GM18498 (cell line): ENCODE data around the gene C4orf36.

Source experiments
- ATAC-seq: cut with Tn5 transposase; IDR thresholded peaks from one replicate; pipeline ENCODE4 v1.9.1; 2021; ENCODE audit warnings: mild to moderate bottlenecking, moderate library complexity; ENCODE audit not compliant: unreplicated experiment

Gene C4orf36

GRCh38 chr4:86870442-86871069 lies 21.7 kb downstream of the C4orf36 start:
- ATAC-seq, result no peak

- ATAC-seq, result no peak
These were observed 34.7 kb downstream of the C4orf36 start for GRCh38 chr4:86857341-86858052.

- no peak for ATAC-seq
These were observed 35.3 kb downstream of the C4orf36 start for GRCh38 chr4:86856896-86857295.

- no peak for ATAC-seq
These were observed 36.6 kb downstream of the C4orf36 start for GRCh38 chr4:86855572-86855971.

- ATAC-seq, result no peak
These were observed 39.0 kb downstream of the C4orf36 start for GRCh38 chr4:86853209-86853608.

GRCh38 chr4:86848732-86849619 lies 43.2 kb downstream of the C4orf36 start, which contains the start of gene SLC10A6:
Gene SLC10A6, minus strand, starts transcription at chr4:86849384. Its CDS starts 269 bp downstream, at chr4:86849115.
- ATAC-seq, result no peak

- no peak for ATAC-seq
These were observed 44.1 kb downstream of the C4orf36 start for GRCh38 chr4:86848136-86848535.

- no peak for ATAC-seq
These were observed 44.7 kb downstream of the C4orf36 start for GRCh38 chr4:86847571-86847970.

GRCh38 chr4:86846921-86847320 lies 45.3 kb downstream of the C4orf36 start:
- ATAC-seq, result no peak

GRCh38 chr4:86845593-86845992 lies 46.6 kb downstream of the C4orf36 start:
- no peak for ATAC-seq

- no peak for ATAC-seq
These were observed 50.9 kb downstream of the C4orf36 start for GRCh38 chr4:86841309-86841708.

GRCh38 chr4:86840858-86841257 lies 51.4 kb downstream of the C4orf36 start:
- ATAC-seq, result no peak

GRCh38 chr4:86837691-86838503 lies 54.3 kb downstream of the C4orf36 start:
- no peak for ATAC-seq

- no peak for ATAC-seq
These were observed 56.5 kb downstream of the C4orf36 start for GRCh38 chr4:86835677-86836076.

- ATAC-seq, result no peak
These were observed 57.3 kb downstream of the C4orf36 start for GRCh38 chr4:86834901-86835300.

GRCh38 chr4:86833615-86834014 lies 58.6 kb downstream of the C4orf36 start:
- no peak for ATAC-seq

GRCh38 chr4:86831262-86832130 lies 60.7 kb downstream of the C4orf36 start:
- no peak for ATAC-seq
